Smooth muscle cell of the brain vasculature (primary cell): ENCODE measurements around the gene PALB2.

ENCODE experiments used
- DNase-seq: peaks from one replicate; pipeline ENCODE4 v3.0.0-alpha.2; 2012; ENCODE audit warnings: low read depth, low spot score

PALB2 gene

DNA sequence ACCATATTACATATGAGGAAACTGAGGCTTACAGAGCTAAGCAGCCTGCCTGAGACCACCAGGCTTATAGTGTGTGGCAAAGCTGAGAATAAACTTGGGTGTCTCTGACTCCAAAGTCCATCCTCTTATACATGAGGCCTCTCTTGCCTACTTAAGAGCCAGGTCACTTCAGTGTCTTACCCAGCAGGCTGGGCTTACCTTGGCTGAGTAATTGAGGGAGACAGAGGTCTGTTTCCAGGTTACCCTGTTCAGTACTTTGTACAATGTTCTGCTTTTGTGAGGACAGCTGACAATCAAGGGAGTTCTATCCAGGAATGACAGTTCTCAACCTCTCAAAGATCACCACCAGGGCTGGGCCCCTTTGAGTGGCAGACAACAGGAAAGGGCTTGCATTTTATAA is 59.3 kb downstream of the PALB2 start:
- DNase-seq: no peak

DNA sequence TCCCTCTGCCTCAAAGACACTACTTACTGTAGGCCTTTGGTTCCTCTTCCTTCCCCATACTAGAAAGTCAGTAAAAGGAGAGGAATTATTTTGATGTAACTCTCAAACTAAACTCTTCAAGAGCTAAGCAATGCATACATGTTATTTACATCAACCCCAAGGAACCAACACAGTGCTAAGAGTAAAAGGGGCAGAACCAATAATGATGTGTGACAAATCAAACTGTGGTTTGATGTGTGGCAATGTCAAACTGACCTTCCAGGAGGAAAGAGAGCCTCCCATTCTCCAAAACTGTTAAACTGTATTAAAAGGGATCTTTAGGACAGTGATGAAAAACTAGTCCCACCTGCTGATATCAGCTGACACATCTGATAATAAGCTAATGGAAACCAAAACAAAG is 60.7 kb downstream of the PALB2 start:
- no peak for DNase-seq

DNA sequence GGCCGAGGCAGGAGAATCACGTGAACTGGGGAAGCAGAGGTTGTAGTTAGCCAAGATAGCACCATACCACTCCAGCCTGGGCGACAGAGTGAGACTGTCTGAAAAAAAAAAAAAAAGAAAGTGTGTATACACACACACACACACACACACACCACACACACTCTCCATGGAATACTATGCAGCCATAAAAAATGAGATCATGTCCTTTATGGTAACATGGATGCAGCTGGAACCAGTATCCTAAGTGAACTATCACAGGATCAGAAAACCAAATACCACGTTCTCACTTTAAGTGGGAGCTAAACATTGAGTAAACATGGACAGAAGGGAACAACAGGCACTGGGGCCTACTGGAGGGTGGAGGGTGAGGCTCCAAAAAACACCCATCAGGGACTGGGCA is 61.7 kb downstream of the PALB2 start:
- DNase-seq: no peak

DNA sequence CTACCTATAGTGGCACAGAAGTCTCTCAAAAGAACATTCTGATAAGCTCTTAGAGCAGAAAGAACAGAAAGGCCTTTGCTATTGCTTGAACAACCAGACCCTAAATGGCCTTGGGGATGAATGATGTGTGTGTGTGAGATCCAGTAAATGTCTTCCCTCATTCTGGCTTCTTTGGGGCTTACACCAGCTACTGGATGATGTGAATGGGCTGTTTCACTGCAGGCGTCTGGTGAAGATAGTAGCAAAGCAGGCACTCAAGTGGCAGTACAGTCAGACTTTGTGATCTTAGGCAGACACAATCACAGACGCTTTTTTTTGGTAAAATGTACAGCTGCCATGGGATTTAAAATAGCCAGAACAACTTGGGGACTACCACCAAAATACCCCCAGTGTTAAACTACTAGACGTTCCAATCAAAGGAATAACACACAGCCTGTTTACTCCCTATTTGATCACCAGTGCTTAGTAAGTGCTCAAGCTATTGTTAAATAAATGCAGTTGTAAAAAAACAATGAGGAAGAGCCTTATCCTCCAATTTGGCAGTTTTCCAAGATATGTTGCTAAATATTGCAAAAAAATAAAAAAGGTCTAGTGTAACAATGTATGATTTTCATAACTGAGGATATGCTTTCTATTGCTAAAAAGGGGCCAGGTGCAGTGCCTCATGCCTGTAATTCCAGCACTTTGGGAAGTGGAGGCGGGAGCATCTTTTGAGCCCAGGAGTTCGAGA is 62.8 kb downstream of the PALB2 start:
- no peak for DNase-seq

DNA sequence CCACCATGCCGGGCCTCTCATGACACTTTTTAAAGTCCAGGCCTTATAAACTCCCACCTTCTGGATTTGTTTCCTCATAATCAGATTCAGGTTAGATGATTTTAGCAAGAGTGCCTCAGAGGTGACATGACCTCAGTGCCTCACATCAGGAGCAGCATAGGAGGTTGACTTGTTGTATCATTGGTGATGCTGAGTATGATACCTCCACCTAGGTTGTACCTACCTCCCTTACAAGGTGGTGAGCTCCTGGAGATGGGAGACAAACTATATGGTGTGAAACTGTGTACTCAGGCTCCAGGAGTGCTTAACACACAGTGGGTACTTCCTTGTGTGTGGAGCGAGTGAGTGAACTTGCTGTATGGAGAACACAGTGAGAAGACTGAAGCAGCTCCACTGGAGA is 63.6 kb downstream of the PALB2 start:
- no peak for DNase-seq

DNA sequence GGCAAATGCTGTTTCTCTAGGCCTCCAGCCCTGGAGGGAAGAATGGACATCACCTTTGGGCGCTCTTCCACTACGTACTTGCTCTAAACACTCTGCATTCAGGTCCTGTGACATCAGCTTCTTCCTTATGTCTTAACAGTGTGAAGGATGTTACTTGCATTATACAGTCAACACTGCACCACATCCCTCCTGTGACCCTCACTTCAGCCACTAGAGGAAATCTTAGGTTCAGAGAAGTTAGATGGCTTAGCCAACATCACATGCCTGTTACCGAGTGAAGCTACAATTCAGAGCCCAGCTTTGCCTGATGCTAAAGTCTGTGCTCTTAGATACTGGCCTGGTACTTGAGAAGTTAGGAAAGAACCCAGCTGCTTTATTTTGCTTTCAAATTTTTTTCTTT is 65.3 kb downstream of the PALB2 start:
- DNase-seq: no peak

DNA sequence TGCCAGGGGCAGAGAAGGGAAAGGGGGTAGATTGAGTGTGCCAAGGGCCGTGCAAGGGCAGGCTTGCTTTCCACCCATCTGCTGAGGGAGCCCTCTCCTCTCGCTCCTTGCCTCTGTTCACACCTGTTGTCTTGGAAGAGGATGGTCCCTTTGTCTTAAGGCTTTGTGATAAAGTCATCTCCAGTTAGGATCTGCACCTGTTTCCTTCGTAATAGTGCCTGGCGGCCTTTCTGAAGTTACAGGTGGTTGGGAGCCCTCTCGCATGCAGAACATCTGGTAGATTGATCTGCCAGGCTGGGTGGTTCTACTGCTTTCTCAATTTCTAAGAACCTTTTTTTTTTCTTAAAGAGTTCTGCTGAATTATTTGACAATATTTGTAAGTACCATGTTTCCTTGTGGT is 67.3 kb downstream of the PALB2 start:
- DNase-seq: no peak

DNA sequence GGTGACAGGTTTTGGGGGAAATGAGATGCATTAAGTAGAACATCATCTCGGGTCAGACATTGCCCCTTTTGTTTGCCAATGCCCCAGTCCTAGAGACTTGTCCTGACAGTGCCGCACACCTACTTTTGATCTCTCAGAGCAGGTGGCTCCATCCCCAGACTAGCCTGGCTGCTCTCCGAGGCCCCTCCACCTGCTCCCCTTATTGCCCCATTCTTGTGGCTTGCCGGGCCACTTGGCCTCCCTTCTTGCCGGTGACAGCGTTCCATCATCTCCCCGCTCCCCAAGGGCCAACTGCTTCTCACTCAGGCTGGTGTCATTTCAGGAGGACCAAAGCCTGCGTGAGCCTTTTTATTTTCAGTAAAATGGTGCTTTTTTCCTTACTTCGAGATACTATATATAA is 68.7 kb downstream of the PALB2 start:
- DNase-seq: no peak

DNA sequence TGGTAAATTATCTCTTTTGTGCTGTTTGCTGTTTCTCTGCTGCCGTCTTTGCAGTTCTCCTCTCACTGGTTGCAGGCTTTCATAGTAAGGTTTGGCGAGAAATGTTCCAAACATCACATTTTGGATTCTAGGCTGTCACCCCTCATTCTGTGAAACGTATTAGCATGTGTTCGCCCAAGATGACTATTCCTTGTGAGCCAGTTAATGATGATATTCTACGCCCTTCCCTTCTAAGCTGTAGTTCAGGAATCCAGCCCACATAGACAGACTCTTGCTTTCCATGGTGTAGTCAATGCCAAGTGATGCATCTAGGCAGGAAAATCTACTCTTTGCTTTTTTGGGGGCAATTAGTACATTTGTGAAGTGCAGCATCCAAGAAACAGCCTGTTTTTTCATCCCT is 69.2 kb downstream of the PALB2 start:
- no peak for DNase-seq

DNA sequence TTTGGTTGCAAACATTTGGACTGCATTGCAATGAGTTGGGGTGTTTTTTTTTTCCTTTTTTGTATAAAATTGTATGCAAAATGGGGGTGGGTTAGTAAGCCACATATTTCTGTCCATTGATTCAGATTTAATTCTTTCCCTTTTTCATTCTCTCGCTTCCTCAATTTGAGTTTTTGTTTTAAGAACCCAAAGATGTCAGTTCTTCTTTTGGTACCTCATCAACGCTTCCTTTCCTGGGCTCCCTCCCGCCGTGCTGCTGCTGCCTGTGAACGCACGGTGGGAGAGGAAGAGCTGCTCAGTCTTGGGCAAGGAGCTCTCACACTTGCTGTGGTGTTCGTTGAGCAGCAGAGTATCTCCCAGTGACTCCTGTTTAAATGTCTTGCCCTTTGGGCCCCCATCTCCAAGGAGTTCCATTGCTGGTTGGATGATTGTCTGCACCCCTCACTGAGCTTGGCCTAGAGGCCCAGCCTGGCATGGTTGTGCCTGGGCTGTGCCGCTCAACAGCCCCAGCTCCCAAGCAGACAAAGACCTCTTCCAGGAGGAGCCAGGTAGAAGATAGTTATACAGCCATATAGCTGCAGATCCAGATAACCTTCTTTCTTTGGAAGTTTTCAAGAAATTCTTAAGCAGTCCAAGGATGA is 70.0 kb downstream of the PALB2 start:
- DNase-seq: no peak

DNA sequence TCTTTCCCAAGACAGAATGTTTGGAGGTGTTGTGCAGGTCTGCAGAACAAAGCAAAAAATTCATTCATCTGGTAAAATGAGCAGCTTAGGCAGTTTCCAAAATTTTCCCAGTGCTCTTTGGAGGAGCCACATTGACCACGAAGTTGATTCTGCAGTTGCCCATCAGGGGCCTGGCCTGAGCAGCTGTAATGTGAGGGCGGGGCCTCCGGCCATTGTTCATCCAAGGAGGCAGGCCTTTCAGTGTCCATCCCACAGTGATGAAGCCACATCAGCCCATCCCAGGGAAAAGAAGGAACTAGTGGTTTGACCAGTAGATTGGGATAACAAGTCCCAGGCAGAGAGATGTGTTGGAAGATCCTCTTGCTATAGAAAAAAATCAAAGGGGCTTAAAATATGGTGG is 73.5 kb downstream of the PALB2 start:
- DNase-seq: no peak

DNA sequence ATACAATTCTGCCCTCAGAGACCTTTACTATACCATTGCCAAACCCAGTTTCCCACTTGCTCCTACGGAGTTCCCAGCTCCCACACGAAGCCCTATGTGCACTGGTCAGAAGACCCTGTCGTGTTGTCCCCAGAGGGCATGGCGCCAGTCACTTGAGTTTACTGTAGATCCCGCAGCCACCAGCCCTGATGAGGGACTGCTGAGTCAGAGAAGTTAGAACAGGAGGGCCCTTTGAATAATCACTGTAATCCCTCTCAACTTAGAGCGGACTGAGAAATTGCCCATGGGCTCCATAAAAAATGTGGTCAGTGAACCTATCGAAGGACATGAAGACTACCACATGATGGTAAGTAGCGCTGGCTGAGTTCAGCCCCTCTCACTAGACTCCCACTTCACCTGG is 74.4 kb downstream of the PALB2 start:
- DNase-seq: no peak

DNA sequence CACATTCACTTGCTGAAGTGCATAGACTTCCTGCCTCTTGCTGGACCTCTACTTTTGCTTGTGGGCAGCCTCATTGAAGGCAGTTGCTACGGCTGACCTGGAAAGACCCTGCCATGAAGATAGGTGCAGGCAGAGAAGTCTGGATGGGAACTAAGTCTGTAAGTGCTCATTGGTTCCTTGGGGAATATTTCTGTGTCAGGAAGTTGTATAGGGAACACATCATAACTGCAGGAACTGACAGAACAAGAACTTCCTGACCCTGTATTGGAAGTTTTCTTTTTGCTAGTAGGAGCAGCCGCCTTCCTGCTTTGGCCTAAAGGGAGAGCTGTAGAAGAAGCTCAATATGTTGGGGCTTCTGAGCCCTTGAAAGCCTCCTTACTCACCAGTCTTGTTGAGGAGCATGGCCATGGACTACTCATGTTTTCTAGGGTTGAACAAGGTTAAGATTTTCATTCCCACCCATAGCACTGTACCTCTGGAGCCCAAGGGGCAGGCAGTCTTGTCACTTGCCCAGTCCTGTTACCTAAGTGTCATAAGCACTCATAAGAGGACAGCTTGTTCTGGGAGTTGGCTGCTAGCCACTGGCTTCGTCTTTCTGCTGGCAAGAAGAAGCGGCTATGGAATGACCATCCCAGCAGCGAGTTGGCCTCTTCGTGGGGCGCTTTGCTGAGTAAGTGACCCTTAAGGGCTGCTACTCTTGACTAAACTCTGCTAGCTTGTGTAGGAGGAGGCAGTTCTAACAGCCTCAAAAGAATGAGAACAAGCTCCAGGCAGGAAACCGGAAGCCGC is 76.3 kb downstream of the PALB2 start:
- DNase-seq: no peak

DNA sequence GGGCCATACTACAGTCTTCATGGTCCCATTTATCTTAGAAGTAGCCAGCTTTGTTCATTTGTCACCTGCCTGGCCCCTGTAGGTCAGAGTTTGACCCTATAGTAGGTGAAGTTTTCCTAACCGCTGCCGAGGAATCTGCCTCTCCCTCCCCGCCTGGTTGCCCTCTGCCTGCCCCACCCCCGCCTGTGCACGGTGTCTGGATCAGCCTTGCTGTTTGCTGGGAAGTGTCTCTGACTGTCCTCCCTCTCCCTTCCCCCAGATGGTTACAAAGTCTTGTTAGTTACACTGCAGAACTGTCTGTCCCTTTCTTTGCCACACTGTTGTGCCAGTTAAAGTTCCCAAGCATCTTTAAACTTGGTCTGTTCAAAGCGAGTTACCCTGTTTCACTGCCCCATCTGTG is 77.9 kb downstream of the PALB2 start:
- DNase-seq: no peak

DNA sequence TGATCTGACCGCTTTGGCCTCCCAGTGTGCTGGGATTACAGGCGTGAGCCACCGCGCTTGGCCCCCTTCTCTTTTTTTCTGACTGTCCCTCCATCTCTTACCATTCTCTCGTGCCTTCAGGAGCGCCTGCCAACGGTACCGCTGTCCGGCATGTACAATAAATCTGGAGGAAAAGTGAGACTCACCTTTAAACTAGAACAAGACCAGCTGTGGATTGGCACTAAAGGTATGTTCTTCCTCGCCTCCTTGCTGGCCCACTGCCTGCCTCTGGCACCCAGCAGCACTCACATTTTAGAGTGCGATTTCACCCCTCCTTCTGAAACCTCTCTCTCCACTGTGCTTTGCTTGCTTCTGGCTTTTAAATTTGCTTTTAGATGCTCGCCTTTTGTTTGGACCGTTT is 78.6 kb downstream of the PALB2 start:
- DNase-seq: no peak

DNA sequence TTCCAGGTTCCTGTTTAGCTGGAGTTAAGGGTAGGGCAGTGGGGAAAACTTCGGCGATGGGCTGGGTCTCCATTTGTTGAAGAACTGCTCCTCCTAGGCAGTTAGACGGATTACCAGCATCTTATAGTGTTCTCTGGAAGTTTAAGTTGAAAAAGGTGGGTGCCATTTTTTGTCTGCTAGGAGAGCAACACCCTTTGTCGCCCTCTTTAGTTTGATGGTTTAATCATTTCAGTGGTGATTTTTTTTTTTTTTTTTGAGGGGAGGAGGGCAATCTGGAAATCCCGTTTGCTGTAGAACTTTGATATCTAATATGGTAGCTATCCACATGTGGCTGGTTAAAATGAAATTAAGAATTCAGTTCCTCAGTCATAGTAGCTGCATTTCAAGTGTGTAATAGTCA is 79.5 kb downstream of the PALB2 start:
- no peak for DNase-seq

DNA sequence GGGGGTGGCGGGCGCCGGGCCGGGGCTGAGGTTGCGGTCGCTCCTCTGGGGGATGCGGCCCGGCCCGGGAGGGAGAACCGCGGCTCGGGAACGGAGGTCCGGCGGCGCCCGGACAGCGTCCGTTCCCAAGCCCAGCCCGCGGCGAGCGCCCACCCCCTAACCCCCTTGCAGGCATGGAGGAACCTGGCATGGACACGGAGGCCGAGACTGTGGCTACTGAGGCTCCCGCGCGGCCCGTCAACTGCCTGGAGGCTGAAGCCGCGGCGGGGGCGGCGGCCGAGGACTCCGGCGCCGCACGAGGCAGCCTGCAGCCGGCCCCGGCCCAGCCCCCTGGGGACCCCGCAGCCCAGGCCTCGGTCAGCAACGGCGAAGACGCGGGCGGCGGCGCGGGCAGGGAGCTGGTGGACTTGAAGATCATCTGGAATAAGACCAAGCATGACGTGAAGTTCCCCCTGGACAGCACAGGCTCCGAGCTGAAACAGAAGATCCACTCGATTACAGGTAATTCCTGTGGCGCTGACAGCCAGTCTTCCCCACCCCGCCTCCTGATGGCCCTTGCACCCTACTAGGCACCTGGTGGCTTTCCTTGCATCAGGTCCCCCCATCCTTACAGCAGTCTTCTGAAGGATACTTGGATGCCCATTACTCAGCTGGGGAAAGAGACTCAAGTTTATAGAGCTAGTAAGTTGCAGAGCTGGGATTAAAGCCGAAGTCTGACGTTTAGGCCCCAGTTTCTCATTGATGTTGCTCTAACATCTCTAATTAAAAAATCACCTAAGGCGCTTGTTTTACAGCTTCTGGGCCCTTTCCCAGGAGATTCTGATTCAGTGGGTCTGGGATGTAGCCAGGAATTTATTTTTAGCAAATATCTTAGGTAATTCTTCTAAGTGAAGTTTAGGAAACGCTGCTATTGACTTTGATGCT is 83.1 kb downstream of the PALB2 start:
- no peak for DNase-seq

DNA sequence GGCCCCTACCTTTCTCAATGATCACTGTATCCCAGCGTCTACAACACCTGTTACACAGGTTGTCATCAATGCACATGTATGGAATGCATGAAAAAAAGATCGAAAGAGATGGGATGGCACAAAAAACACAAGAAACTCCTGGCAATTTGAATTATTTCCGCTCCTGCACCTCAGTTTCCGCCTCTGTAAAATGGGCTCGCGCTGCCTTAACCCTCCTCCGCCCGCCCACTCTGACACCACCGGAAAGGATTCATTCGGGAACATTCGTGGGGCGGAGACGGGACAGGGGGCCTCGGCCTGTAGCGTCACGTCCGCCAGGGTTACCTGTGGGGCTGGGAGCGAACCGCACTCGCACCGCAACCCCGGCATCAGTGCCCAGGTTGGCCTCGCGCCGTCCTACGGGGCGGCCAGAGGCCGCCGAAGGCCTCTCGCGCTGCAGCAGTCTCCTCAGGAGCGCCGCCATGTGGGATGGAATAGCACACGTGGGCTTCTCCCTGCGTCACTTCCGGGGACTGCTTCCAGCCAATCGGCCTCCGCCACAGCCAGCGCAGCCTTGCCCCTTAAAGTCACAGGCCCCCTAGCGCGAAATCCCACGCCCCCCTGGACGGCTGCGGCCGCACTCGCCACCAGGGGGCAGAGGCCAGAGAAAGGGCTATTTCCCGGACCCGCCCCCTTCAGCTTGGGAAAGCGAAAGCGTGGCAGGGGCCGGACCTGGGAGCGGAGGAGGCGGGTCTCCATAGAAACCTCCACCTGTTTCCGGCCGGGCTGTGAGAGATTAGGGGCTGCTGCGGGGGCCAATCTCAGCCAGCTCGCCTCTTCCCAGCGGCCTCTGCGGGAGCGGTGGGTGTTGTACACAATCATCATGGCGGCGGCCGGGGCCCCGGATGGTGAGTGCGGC is 84.0 kb downstream of the PALB2 start, which contains the start of the genes EARS2 and UBFD1:
Gene EARS2 (minus strand): TSS at position 470 of the 898 bp plus-strand sequence. CDS start 7 bp downstream, at position 463.
Gene UBFD1 (plus strand): TSS at position 847 of the 898 bp plus-strand sequence. CDS start 16 bp downstream, at position 863.
- peak; percentile 90 for DNase-seq

DNA sequence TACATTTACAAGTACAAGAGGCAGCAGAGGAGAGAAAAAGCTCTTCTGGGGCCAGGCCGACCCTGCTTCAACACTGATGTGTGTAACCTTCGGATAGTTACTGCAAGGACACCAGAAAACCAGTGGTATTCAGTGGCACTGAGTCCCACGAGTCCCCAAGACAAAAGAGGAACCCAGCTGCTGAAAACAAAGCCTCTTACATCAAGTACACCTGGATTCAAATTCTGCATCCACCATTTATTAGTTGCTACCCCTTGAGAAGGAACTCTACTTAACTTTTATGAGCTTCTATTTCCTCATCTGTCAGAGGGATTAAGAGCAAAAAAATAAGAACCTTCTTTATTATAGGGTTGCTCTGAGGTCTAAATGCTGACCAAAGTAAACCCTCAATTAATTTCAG is 86.6 kb downstream of the PALB2 start:
- no peak for DNase-seq
